ENCODE measurements around the gene PALS1.

PALS1 gene

DNA sequence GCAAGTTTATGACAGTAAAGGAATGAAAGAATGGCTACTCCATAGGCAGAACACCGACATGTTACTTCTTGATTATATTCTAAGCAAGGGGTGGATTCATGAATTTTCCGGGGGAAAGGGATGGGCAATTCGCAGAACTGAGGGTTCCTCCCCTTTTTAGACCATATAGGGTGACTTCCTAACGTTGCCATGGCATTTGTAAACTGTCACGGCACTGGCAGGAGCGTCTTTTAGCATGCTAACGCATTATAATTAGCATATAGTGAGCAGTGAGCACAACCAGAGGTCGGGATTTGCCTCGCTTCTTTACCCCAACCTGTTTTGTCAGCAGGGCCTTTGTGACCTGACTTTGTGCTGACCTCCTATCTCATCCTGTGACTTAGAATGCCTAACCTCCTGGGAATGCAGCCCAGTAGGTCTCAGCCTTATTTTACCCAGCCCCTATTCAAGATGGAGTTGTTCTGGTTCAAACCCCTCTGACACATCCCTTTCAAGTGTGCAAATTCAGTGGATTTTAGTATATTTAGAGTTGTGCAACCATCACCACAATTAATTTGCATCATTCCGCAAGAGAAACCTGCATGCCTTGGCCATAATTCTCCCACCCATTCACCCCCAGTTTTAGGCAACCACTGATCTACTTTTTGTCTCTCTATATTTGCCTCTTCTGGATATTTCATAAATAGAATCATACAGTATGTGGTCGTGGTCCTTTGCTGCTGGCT lies 27.4 kb downstream of the PALS1 start:
- peaks cover 19% of the 10 kb centered on the region for H3K4me1 ChIP-seq (ENCODE audit: control insufficient read depth, insufficient read depth, low read length)
- no peak for TF ChIP-seq ZNF561 (tag by site-specific recombination; IDR thresholded peaks at IDR 0.05; ENCODE audit: borderline replicate concordance)
- TF ChIP-seq KLF9 (tag by site-specific recombination; IDR thresholded peaks at IDR 0.05; ENCODE audit: low read depth), result no peak
- no peak for TF ChIP-seq ZNF19 (tag by site-specific recombination; IDR thresholded peaks at IDR 0.05; ENCODE audit: low read depth)
- TF ChIP-seq, protein P1, sequence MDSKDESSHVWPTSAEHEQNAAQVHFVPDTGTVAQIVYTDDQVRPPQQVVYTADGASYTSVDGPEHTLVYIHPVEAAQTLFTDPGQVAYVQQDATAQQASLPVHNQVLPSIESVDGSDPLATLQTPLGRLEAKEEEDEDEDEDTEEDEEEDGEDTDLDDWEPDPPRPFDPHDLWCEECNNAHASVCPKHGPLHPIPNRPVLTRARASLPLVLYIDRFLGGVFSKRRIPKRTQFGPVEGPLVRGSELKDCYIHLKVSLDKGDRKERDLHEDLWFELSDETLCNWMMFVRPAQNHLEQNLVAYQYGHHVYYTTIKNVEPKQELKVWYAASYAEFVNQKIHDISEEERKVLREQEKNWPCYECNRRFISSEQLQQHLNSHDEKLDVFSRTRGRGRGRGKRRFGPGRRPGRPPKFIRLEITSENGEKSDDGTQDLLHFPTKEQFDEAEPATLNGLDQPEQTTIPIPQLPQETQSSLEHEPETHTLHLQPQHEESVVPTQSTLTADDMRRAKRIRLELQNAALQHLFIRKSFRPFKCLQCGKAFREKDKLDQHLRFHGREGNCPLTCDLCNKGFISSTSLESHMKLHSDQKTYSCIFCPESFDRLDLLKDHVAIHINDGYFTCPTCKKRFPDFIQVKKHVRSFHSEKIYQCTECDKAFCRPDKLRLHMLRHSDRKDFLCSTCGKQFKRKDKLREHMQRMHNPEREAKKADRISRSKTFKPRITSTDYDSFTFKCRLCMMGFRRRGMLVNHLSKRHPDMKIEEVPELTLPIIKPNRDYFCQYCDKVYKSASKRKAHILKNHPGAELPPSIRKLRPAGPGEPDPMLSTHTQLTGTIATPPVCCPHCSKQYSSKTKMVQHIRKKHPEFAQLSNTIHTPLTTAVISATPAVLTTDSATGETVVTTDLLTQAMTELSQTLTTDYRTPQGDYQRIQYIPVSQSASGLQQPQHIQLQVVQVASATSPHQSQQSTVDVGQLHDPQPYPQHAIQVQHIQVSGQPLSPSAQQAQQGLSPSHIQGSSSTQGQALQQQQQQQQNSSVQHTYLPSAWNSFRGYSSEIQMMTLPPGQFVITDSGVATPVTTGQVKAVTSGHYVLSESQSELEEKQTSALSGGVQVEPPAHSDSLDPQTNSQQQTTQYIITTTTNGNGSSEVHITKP (tag by site-specific recombination; IDR thresholded peaks at IDR 0.05), result 0 out of 2 replicates have a peak, but pooled peaks have one; percentile 30
- CTCF ChIA-PET, result no interaction called here
- H3K27ac ChIP-seq (ENCODE audit: extremely low read depth, low read depth, low read length), result no peak overlapping the region
- H3K4me3 ChIP-seq (ENCODE audit: low read depth, low read length), result no peak overlapping the region
- H3K9me3 ChIP-seq (ENCODE audit: control insufficient read depth, insufficient read depth, low read depth, low read length), result no peaks in the 10 kb centered on the region
- peaks cover 5 to 8% of the 10 kb centered on the region in 2 experiments; a peak in 2 of 3 replicates for H3K36me3 ChIP-seq (ENCODE audit: control insufficient read depth in 2 of 2, insufficient read depth in 1 of 2, low read length in 2 of 2)
- POLR2A ChIA-PET, result no interaction called here

DNA sequence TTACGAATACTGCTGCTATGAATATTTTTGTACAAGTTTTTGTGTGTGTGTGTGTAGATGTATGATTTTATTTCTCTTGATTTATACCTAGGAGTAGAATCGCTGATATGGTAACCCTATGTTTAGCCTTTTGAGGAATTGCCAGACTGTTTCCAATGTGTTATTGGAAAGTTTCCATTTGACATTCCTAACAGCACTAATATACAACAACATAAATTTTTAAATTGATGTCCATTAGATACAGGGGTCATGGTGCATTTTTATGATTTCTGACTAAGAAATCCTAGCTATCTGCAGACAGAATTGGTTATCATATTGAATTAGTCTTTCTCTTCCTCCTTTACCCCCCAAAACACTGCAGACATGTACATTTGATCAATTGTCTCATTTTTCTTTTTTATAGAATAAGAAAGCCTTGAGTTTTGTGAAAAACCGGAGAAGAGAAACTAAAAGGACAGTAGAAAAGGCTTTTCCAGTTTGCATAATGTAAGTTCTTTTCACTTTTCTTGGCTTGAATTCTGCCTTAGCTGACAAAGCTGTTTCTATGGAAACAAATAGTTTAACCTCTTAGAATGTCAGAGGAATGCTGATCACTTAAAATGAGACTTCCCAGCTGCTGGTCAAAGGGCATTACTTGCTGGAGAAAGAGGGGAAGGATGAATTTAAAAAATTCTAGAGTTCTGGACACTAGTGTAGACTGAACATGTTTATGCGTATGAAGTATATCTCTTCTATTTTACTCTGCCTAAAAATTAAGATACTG lies 28.2 kb downstream of the PALS1 start:
- H3K4me1 ChIP-seq (ENCODE audit: control insufficient read depth, insufficient read depth, low read length), result peaks cover 14% of the 10 kb centered on the region
- ChIA-PET CTCF (interaction anchor here (1.0 to 1.7 kb wide), 3 partner anchors 16 to 103 kb away, joined by 3 to 9 read pairs (median 3); no protein-coding TSS in a partner anchor), POLR2A (no interaction called here)
- peaks cover 5 to 8% of the 10 kb centered on the region in 2 experiments; a peak in 2 of 3 replicates for H3K36me3 ChIP-seq (ENCODE audit: control insufficient read depth in 2 of 2, insufficient read depth in 1 of 2, low read length in 2 of 2)
- 0 out of 2 replicates have a peak, but pooled peaks have one; percentile 22 for TF ChIP-seq PRDM1 (tag by site-specific recombination; IDR thresholded peaks at IDR 0.05)
- TF ChIP-seq, protein P2, sequence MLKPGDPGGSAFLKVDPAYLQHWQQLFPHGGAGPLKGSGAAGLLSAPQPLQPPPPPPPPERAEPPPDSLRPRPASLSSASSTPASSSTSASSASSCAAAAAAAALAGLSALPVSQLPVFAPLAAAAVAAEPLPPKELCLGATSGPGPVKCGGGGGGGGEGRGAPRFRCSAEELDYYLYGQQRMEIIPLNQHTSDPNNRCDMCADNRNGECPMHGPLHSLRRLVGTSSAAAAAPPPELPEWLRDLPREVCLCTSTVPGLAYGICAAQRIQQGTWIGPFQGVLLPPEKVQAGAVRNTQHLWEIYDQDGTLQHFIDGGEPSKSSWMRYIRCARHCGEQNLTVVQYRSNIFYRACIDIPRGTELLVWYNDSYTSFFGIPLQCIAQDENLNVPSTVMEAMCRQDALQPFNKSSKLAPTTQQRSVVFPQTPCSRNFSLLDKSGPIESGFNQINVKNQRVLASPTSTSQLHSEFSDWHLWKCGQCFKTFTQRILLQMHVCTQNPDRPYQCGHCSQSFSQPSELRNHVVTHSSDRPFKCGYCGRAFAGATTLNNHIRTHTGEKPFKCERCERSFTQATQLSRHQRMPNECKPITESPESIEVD (tag by site-specific recombination; IDR thresholded peaks at IDR 0.05), result peak; percentile 42; the same call in 1 of the 2 replicates
- no peak for TF ChIP-seq ZBTB48 (tag by site-specific recombination; IDR thresholded peaks at IDR 0.05)
- no peaks in the 10 kb centered on the region for H3K9me3 ChIP-seq (ENCODE audit: control insufficient read depth, insufficient read depth, low read depth, low read length)
- no peak overlapping the region for H3K4me3 ChIP-seq (ENCODE audit: low read depth, low read length)
- H3K27ac ChIP-seq (ENCODE audit: extremely low read depth, low read depth, low read length), result no peak overlapping the region

DNA sequence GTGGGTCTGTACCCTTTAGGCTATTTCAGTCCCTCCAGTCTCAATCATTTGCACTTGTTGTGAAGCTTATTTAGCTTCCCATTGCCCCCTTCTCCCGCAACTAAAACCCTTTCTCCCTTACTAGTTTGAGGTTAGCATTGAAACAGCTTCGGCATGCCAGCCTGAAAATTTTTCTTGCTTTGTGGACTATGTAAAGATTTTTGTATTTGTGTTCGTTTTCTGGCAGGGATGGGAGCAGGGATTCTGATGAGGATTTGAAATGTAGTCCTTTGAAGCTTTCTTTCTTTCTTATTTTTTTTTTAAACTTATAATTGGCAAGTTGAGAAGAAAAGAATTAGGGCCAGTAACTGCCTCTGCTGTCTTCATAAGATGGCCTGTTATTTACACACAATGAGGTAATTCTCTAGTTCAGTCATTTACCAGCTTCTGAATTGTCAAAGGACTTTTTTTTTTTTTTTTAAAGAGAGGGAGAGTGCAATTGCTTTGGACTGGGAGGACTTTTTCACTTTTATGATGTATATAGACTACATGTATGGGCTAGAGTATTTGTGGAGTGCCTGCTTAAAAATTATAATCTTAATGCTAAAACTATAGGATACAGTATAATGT lies 29.0 kb downstream of the PALS1 start:
- H3K9me3 ChIP-seq (ENCODE audit: control insufficient read depth, insufficient read depth, low read depth, low read length), result no peaks in the 10 kb centered on the region
- H3K4me3 ChIP-seq (ENCODE audit: low read depth, low read length), result no peak overlapping the region
- no peak overlapping the region for H3K27ac ChIP-seq (ENCODE audit: extremely low read depth, low read depth, low read length)
- TF ChIP-seq, protein P3, sequence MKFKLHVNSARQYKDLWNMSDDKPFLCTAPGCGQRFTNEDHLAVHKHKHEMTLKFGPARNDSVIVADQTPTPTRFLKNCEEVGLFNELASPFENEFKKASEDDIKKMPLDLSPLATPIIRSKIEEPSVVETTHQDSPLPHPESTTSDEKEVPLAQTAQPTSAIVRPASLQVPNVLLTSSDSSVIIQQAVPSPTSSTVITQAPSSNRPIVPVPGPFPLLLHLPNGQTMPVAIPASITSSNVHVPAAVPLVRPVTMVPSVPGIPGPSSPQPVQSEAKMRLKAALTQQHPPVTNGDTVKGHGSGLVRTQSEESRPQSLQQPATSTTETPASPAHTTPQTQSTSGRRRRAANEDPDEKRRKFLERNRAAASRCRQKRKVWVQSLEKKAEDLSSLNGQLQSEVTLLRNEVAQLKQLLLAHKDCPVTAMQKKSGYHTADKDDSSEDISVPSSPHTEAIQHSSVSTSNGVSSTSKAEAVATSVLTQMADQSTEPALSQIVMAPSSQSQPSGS (tag by site-specific recombination; IDR thresholded peaks at IDR 0.05; ENCODE audit: low read depth), result 0 out of 2 replicates have a peak, but pooled peaks have one; percentile 24
- TF ChIP-seq ZNF335 (tag by site-specific recombination; conservative IDR thresholded peaks at IDR 0.05) (peak; percentile 43; the same call in 1 of the 2 replicates), ZNF248 (tag by site-specific recombination; IDR thresholded peaks at IDR 0.05) (no peak), SP7 (tag by site-specific recombination; IDR thresholded peaks at IDR 0.05) (no peak)
- TF ChIP-seq, protein P4, sequence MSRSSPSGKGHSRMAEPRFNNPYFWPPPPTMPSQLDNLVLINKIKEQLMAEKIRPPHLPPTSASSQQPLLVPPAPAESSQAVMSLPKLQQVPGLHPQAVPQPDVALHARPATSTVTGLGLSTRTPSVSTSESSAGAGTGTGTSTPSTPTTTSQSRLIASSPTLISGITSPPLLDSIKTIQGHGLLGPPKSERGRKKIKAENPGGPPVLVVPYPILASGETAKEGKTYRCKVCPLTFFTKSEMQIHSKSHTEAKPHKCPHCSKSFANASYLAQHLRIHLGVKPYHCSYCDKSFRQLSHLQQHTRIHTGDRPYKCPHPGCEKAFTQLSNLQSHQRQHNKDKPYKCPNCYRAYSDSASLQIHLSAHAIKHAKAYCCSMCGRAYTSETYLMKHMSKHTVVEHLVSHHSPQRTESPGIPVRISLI (tag by site-specific recombination; IDR thresholded peaks at IDR 0.05), result peak; percentile 65; the same call in 1 of the 2 replicates
- TF ChIP-seq, protein P5, sequence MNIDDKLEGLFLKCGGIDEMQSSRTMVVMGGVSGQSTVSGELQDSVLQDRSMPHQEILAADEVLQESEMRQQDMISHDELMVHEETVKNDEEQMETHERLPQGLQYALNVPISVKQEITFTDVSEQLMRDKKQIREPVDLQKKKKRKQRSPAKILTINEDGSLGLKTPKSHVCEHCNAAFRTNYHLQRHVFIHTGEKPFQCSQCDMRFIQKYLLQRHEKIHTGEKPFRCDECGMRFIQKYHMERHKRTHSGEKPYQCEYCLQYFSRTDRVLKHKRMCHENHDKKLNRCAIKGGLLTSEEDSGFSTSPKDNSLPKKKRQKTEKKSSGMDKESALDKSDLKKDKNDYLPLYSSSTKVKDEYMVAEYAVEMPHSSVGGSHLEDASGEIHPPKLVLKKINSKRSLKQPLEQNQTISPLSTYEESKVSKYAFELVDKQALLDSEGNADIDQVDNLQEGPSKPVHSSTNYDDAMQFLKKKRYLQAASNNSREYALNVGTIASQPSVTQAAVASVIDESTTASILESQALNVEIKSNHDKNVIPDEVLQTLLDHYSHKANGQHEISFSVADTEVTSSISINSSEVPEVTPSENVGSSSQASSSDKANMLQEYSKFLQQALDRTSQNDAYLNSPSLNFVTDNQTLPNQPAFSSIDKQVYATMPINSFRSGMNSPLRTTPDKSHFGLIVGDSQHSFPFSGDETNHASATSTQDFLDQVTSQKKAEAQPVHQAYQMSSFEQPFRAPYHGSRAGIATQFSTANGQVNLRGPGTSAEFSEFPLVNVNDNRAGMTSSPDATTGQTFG (tag by site-specific recombination; IDR thresholded peaks at IDR 0.05; ENCODE audit: borderline replicate concordance), result no peak
- TF ChIP-seq, protein P2 (tag by site-specific recombination; IDR thresholded peaks at IDR 0.05), result peak; percentile 86
- POLR2A ChIA-PET, result no interaction called here
- H3K4me1 ChIP-seq (ENCODE audit: control insufficient read depth, insufficient read depth, low read length), result peaks cover 14% of the 10 kb centered on the region
- H3K36me3 ChIP-seq (ENCODE audit: control insufficient read depth in 2 of 2, insufficient read depth in 1 of 2, low read length in 2 of 2), result peaks cover 5 to 8% of the 10 kb centered on the region in 2 experiments; a peak in 2 of 3 replicates
- CTCF ChIA-PET, result interaction anchor here (1.0 to 1.7 kb wide), 3 partner anchors 16 to 104 kb away, joined by 3 to 9 read pairs (median 3); no protein-coding TSS in a partner anchor
